ENCODE data around the gene COL6A1.

The COL6A1 gene

GRCh38 chr21:46039891-46040660, 58.5 kb downstream of the COL6A1 start:
- Histone ChIP-seq H3K27me3 (ENCODE audit: insufficient read depth, poor library complexity, severe bottlenecking) (no peaks in the 10 kb centered on the region), H3K4me3 (replicated peaks; ENCODE audit: insufficient read depth, low read length) (no peak overlapping the region), H3K27ac (replicated peaks) (no peak overlapping the region)
- TF ChIP-seq POLR2AphosphoS5 (IDR thresholded peaks at IDR 0.05; ENCODE audit: low read depth) (no peak), REST (IDR thresholded peaks at IDR 0.05; ENCODE audit: insufficient replicate concordance, low read depth) (no peak), CTCF (IDR thresholded peaks at IDR 0.05; ENCODE audit: insufficient read depth, low read length) (no peak), GABPA (IDR thresholded peaks at IDR 0.05; ENCODE audit: low read depth) (no peak), SPI1 (IDR thresholded peaks at IDR 0.05; ENCODE audit: borderline replicate concordance, low read depth) (no peak)
- no peak for DNase-seq (ENCODE audit: low read depth in 1 of 2, low spot score in 1 of 2)

DNA sequence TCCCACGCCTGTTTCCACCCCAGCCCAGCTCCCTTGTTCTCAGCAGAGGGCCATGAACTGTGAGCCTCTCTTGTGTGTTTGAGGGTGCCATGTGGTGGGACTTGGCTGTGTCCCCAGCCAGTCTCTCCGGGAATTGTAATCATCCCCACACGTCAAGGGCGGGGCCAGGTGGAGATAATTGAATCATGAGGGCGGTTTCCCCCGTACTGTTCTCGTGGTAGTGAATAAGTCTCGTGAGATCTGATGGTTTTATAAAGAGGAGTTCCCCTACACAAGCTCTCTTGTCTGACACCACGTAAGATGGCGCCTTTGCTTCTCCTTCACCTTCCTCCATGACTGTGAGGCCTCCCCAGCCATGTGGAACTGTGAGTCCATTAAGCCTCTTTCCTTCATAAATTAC, 59.1 kb downstream of the COL6A1 start:
- TF ChIP-seq CTCF (IDR thresholded peaks at IDR 0.05; ENCODE audit: insufficient read depth, low read length) (no peak), REST (IDR thresholded peaks at IDR 0.05; ENCODE audit: insufficient replicate concordance, low read depth) (no peak)
- Histone ChIP-seq H3K27me3 (ENCODE audit: insufficient read depth, poor library complexity, severe bottlenecking) (no peaks in the 10 kb centered on the region), H3K4me3 (replicated peaks; ENCODE audit: insufficient read depth, low read length) (no peak overlapping the region), H3K27ac (replicated peaks) (no peak overlapping the region)
- DNase-seq (ENCODE audit: low read depth in 1 of 2, low spot score in 1 of 2): no peak

DNA sequence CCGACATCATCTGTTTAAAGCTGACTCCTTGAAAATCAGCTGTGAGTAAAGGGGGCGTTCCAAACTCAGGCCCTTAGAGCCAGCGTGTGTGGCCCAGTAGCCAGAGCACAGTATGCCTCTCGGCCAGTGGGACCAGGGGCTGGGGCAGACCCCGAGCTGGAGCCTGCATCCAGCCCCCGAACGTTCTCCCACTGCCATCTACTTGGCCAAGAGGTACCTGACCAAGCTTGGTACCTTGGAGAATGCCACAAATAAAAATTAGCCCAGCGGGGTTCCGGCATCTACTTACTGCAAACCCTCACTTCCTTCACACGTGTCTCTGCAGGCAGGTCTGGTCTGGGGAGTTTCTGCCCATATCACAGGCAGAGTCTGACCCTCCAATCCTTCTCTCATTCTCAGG, 59.6 kb downstream of the COL6A1 start:
- H3K4me3 ChIP-seq (replicated peaks; ENCODE audit: insufficient read depth, low read length): no peak overlapping the region
- TF ChIP-seq REST (IDR thresholded peaks at IDR 0.05; ENCODE audit: insufficient replicate concordance, low read depth) (no peak), GABPA (IDR thresholded peaks at IDR 0.05; ENCODE audit: low read depth) (no peak), CTCF (IDR thresholded peaks at IDR 0.05; ENCODE audit: insufficient read depth, low read length) (no peak)
- DNase-seq (ENCODE audit: low read depth in 1 of 2, low spot score in 1 of 2): no peak
- H3K27me3 ChIP-seq (ENCODE audit: insufficient read depth, poor library complexity, severe bottlenecking): no peaks in the 10 kb centered on the region
- no peak overlapping the region for H3K27ac ChIP-seq (replicated peaks)
